GM21360 (cell line): ENCODE data around the gene USP54.

ENCODE experiments used
- ATAC-seq: cut with Tn5 transposase; IDR thresholded peaks from one replicate; pipeline ENCODE4 v1.9.1; 2021; ENCODE audit warnings: mild to moderate bottlenecking, moderate library complexity; ENCODE audit not compliant: unreplicated experiment

The USP54 gene

DNA sequence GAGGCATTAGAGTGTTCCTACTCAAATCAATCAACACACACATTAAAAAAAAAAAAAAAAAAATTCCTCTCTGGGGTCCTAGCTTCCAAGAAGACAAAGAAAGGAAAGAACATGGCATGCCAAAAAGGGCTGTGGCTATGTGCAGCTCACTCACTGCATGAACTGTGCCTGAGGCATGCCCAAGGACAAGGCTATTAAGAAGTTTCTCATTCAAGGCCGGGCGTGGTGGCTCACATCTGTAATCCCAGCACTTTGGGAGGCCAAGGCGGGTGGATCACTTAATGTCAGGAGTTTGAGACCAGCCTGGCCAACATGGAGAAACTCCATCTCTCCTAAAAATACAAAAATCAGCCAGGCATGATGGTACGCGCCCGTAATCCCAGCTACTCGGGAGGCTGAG is 53.4 kb downstream of the USP54 start:
- no peak for ATAC-seq

DNA sequence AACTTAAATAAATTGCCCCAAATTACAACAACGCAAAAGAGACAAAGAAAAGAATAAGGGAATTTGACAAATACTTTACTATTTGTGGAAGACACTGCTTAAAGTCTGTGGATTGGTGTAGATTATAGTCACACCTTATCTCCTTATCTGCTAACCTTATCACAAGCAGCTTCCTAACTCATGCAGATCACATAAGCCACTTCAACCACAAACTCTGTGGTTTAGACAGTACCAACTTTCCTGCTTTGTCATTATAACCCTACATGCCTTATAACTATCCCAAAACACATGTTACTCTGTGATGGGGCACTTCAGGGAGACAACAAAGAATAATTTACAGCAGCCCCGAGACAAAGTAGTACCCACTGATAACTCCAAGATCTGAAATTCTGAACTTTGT is 53.9 kb downstream of the USP54 start:
- ATAC-seq: no peak

DNA sequence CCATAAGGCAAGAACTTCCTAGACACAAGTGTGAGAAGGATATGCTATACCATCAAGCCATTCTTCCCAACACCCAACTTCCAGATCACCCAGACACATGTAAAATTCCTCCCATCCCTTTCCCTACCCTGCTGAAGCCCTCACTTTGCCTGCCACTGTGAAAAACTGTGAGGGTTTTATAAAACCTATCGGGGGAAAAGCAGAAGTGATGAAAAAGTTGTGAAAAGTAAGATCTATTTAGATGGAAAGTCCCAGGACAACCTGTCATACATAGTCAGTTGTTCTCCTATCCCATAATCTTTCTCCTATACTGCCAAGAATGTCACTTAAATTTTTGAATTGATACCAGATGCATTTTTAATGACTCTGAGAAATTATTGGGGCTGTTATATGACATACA is 56.3 kb downstream of the USP54 start:
- no peak for ATAC-seq

DNA sequence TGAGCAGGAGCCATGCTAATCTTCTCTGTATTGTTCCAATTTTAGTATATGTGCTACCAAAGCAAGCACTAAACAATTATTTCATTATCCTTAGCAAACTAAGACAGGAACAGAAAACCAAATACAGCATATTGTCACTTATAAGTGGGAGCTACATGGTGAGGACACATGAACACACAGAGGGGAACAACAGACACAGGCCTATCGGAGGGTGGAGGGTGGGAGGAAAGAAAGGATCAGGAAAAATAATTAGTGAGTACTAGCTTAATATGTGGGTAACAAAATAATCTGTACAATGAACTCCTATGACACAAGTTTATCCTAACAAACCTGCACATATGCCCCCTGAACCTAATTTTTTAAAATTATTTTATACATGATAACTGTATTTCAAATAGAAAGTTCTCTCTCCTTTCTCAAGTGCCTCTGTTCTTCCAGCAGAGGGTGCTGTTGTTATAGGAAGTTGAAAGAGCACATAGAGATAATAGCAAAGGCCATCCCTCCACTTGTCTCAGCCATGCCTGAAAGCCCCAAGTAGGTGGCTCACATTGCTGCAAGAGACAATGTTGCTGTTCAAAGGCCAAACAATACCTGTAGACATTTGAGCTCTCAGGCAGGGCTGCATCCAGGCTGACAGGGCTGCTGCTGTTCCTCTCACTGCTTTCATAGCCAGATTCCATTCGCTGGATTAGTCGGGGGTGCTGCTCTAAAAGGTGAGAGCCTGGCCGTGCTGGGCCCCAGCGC is 61.9 kb downstream of the USP54 start:
- ATAC-seq: no peak

DNA sequence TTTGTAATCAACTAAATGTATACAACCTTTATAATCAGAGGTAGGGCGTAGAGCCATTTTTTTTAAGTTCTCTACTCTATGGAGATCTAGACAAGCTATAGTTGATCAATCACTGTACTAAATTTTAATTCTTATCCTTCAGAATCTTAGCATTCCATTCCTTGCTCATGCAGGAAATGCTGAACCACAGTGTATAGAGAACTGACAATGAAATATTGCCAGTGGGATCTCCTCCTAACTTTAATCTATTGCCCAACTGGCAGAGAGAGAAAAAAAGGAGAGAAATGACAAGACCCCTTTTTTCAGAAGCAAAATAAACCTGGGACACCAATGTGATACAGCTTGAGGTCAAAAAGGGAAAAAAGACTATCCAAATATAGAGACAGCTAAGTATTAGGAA is 68.9 kb downstream of the USP54 start:
- ATAC-seq: no peak

DNA sequence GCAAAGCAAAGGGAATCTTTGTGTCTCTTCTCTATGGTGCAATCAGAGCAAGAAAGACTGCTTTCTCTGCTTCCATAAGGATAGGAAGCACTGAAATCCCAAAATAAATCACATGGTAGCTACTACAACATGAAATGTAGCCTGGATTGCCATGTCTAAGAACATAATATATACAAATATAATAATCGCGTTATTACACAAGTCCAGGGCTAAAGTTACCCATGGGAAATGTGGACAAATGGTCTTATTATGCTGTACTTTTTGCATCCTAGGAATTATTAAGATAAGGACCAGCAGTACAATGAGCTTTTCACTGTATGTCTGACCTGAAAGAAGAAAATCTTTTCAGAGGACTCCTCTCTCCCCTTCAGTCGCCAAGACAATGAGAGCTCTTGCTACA is 71.8 kb downstream of the USP54 start:
- ATAC-seq: no peak

DNA sequence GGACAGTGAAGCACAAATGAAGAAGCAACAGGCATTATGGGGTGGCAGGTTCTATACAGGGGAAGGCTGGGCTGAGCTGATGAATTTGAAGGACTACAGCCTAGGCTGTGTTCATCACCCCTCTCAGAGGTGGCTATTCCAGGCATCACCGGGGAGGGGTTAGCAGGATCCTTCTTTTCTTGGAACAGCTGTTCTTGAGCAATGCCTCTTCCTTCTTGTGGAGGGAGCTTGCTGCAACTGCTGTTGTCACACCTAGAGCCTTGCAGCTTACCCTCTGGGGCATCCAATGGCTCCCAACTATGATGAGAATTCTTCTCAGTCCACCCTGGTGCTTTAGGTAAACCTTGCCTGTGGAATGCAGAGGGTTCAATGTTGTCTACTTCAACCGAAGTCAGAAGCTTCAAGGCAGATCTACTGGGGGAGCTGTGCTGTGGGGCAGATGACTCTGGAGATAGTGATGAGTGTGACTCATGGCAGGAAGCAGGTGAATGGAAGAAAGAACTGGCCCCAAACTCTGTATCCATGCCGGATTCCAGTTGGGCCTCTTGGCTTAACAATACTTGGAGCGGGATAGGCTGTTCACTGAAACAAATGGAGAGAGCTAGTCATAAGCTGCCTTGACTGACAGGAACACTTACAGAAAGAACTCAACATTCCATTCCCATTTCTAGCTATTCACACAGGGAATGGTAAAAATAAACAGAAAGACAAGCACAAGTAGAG is 73.8 kb downstream of the USP54 start:
- no peak for ATAC-seq

DNA sequence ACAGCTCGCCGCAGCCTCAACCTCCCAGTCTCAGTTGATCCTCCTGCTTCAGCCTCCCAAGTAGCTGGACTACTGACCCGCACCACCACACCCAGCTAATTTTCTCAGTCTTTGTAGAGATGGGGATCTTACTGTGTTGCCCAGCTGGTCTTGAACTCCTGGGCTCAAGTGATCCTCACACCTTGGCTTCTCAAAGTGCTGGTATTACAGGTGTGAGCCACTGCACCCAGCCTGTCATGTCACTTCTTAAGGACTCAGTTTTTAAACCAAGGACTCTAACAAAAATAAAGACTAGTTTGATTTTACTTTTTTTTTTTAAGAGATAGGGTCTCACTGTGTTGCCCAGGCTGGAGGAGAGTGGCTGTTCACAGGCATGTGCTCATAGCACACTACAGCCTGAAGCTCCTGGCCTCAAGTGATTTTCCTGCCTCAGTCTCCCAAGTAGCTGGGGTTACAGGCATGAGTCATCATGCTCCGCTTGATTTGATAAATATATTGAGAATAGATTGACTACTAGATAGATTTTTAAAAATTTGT is 78.9 kb downstream of the USP54 start:
- ATAC-seq: no peak

DNA sequence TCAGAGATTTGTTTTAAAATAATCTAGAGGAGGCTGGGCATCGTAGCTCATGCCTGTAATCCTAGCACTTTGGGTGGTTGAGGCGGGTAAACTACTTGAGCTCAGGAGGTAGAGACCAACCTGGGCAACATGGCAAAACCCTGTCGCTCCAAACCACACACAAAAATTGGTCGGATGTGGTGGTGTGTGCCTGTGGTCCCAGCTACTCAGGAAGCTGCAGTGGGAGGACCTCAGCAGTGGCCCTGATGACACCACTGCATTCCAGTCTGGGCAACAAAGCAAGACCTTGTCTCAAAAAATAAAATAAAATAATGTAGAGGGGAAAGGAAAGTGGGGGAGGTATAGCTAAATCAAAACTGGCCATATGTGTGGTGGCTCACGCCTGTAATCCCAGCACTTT is 81.4 kb downstream of the USP54 start:
- ATAC-seq: no peak

DNA sequence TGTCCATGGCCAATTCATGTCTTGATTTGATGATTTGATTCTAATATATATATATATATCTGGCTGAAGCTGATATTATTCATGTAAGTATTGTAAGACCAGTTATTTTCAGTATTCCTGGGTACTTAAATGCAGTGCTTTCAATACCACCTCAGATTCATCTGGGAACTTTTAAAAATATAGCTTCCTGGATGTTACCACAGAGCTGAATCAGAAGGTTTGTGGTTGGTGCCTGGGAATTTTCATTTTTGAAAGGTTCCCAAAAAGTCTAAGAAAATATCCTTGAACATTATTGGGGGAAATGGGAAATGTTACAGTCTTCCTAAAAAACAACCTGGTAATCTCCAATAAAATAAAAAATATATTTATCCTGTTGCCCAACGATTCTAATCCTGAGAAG is 84.7 kb downstream of the USP54 start:
- ATAC-seq: no peak

DNA sequence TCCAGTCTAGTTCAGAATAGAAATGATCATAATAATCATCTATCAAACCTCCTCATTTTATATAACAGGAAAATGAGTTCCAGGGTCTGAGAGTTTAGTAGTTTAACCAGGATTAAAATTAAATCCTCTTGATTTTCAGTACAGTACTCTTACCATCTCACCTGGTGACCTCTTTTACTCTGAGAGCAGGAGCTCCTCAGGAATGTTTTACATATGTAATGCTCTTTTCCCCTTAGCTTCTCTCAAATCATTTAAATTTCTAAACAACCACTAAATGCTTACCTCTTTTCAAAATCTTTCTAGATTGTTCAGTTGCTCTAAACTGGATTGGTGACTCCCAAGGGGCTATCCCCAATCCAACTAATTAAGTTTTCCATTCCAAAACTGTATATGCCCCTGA is 85.1 kb downstream of the USP54 start:
- ATAC-seq: no peak

DNA sequence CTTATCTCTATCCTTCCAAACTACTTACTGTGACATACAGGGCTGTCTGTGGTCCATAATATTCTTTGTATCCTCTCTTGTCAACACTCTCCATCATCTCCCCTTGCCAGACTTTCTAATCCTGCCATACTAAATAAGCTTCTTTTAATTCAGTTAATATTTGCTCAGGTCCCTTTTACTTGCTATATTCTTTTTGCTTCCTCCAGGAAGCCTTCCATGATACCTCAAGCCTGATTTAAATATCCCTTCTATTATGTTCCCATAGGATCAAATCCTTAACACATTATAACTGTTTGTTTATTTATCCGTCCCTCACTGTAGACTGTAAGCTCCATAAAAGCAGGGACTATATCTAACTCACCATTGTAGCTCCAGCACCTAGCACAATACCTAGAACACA is 88.1 kb downstream of the USP54 start:
- no peak for ATAC-seq

DNA sequence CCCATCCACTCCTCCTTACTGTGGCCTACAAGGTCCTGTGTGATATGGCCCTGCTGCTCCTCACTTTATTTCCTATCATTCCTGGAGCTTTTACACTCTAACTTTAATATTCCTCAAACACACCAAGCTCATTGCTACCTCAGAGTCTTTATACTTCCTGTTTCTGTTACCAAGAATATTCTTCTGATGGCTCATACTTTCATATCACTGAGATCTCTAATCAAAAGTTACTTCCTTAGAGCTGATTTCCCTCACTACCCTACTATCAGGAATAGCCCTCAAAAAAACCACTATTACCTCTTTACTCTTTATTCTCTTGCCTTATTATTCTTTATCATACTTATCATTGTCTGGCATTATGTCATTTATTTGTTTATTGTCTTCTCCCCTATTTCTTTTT is 89.5 kb downstream of the USP54 start:
- no peak for ATAC-seq

DNA sequence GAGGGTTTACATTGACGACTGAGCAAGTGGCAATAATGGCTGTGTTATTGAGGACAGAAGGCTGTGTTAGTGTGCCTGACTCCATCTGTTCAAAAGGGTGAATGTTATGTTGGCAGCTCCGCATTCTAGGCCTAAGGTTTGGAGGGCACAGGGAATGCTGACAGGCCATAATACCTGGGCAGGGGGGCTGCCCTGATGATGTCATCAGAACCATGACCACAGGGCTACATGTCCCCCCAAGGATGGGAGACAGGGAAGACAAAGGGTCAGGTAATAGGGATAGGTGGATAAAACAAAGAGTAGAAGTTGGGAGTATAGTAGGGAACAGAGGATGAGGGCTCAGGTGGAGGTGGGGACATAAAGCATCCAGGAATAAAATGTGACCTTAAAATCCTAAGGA is 93.5 kb downstream of the USP54 start:
- no peak for ATAC-seq

DNA sequence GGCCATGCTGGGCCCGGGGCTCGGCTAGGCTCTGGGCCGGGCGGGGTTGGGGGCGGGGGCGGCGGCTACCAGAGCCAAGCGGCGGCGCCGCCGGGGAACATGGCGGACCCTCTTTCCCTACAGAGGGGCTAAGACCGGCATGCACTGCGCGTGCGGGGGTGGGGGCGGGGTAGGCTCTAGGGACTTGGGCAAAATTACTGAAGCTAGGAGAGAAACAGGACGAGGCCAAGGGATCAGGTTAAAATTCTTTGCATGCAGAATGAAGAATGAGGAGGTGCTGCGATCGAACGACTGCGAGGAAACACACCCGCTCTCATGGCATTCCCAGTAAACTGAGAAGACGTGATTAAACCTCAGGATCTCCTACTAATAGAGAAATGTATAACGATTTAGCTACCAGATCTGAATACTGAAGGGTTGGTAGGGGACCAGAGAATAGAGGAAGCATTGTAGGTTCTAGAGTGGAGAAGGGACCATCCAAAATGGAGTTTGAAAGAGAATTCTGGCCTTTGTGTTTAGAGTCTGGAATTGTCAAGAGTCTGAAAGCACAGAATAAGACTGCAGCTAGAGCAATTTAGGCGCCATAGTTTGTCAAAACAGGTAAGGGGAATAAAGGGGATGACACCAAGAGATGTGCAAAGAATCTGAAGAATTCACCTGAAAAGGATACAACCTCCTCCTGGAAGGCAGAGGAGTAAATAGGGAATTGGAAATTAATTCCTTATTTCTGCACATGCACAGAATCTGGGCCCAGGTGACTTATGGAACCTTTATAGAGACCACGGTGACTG is 95.1 kb downstream of the USP54 start, which contains the start of gene PPP3CB:
PPP3CB (minus strand) TSS at position 141 of the 791 bp plus-strand sequence; CDS start at position 6, 135 bp downstream.
- ATAC-seq: peak; percentile 59

DNA sequence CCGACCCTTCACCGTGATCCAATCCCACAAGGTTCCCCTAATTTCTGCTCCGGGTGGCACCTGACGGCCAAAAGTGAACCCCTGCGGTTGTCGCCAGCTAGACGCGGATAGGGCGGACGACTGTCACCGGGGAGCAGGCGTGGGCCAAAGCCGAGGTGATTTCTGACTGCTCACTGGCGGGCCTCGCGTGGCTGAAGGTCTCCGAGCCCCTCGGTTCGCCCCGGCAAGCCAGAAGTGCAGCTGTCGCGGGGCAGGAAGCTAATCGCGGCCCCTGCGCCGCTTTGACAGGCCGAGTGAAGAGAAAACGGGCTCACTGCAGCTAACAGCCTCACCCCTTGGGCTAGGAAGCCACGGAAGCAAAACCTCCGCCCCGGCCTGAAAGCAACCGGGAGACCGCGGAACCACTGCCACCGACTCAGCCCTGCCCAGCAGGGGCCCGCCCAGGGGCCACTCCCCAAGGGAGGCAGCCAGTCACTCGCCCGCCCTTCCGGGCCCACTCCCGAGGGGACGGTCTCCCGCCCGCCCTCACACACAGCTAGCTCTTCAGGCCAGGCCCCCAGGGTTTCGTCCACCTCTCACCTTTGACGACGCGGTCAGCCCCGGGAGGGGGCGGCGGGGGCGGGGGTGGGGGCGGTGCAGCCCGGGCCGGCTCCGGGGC is 95.8 kb downstream of the USP54 start:
- peak; percentile 81 for ATAC-seq

DNA sequence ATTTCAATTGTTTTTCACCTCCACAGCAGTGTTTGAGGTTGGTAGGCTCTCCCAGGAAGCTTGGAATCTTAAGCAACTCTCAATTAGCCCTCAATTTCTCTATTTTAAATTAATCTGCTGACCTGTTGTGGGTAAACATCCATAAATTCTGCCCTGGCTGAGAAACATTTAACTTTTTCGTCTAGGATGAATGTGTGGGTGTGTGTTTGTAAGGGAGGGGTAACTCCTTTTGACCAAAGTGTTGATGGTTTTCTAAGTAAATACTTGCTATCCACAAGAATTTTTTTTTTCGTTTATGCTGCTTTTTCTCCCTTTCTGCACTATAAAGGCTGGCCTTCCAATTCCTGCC is 96.3 kb downstream of the USP54 start:
- no peak for ATAC-seq

DNA sequence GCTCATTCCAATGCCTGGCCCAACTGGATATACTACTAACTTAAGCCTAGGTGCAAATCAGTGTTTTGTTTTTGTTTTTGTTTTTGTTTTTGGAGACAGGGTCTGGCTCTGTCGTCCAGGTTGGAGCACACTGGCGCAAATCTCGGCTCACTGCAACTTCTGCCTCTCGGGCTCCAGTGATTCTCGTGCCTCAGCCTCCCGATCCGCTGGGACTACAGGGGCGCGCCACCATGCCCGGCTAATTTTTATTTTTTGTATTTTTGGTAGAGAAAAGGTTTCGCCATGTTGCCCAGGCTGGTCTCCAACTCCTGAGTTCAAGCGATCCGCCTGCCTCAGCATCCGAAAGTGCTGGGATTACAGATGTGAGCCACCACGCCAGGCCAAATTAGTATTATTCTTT is 96.9 kb downstream of the USP54 start:
- no peak for ATAC-seq

DNA sequence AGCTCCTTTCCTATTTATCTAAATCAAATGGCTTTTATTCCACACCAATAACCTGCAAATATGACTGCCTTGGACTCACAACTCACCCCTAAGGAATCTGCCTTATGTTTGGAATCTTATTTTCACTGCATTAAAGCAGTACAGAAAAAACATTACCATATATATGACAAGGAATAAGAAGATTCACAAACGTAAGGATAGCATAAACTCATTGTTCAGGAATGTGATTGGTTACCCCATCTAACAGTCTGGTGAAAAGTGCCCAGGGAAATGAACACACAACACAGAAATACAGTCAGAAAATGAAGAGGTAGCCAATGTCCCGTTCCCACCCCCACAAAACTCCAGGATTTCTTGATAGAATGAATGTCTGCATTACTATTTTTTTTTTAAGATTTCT is 97.4 kb downstream of the USP54 start:
- ATAC-seq: no peak

DNA sequence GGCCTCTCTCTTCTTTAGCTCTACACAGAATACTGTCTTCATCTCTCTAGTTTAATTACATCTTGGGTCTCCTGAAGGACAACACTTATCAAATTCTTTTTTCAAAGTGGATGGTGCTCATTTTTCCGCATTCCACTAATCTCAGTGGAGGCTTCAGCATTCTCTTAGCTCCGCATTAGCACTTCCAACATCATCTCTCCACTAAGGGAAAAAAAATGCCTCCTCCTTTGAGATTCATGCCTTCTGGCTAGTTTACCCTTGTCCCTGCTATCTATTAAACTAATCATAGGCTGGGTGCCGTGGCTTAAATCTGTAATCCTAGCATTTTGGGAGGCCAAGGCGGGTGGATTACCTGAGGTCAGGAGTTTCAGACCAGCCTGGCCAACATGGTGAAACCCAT is 104.5 kb downstream of the USP54 start:
- ATAC-seq: no peak

DNA sequence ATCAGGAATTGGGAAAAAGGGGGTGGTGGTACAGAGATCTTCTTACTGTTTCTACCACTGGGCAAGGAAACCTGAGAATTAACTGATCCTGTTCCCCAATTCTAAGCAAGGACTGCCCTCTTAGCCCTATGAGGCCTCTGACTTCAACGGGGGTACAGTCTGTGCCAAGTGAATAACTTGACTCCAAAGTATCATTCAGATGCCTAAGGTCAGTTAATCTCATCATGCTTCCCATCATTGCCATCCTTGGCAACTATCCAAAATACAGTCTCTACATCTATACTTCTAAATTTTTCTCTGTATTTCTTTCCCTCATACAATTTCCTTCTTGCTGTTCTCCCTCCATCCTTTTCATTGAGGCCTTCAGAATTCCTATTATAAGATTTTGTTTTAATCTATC is 105.8 kb downstream of the USP54 start:
- no peak for ATAC-seq
